ENCODE data around the gene C1QTNF5.

The C1QTNF5 gene

DNA sequence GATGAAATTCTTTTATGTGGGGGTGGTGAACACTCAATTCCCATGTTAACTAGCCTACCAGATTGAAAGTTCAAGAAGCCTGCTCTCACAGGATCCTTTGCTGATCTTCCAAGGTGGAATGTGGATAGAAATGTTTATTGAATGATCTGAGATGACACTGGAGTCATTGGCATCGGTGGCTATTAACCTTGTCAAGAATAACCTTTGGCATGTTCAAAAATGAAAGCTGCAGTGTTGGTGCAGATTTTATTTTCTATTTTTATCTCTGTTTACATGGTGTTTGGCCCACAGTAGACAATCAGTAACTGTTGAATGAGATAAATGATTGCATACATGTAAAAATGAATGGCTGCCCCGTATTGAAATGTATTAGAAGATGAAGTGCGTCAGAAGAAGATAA is 42.7 kb downstream of the C1QTNF5 start:
- no peaks in the 10 kb centered on the region for H3K4me1 ChIP-seq (ENCODE audit: insufficient read depth, low read length)
- peaks cover 34% of the 10 kb centered on the region for H3K36me3 ChIP-seq (ENCODE audit: insufficient read depth, low read length)
- no peak overlapping the region for H3K9ac ChIP-seq (ENCODE audit: low read depth, low read length)
- H3K9me3 ChIP-seq (ENCODE audit: control insufficient read depth, insufficient read depth, low read length): no peaks in the 10 kb centered on the region

DNA sequence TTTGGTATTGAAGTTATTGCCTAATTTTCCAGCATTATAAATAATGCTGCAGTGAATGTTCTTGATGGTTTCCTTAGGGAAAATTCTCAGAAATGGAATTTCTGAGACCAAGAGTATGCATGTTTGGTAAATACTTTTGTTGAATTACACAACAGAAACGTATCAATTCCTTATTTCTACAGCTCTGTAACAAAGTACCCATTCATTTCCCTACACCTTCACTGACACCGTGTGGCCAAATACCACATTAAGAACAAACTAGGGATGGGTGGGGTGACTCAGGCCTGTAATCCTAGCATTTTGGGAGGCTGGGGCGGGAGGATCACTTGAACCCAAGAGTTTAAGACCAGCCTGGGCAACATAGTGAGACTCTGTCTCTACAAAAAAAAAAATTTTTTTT is 45.5 kb downstream of the C1QTNF5 start:
- Histone ChIP-seq H3K9ac (ENCODE audit: low read depth, low read length) (no peak overlapping the region), H3K9me3 (ENCODE audit: control insufficient read depth, insufficient read depth, low read length) (no peaks in the 10 kb centered on the region), H3K36me3 (ENCODE audit: insufficient read depth, low read length) (peaks cover 18% of the 10 kb centered on the region), H3K4me1 (ENCODE audit: insufficient read depth, low read length) (no peaks in the 10 kb centered on the region)

DNA sequence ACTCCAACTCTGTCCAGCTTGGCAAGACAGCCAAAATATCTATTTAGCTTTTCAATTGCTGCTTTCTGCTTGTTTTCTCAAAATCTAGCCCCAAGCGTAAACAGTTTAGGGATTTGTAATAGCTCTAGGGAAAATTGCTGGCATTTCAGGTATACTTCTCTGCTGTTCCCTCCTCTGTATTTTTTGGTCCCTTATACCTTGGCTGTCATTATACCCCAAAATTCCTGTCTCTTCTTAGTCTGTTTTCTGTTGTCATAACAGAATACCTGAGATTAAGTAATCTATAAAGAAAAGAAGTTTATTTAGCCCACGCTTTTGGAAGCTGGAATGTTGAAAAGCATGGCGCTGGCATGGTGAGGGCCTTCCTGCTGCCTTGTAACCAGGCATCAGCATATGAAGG is 47.2 kb downstream of the C1QTNF5 start:
- H3K9me3 ChIP-seq (ENCODE audit: control insufficient read depth, insufficient read depth, low read length): no peaks in the 10 kb centered on the region
- no peak overlapping the region for H3K9ac ChIP-seq (ENCODE audit: low read depth, low read length)
- H3K36me3 ChIP-seq (ENCODE audit: insufficient read depth, low read length): peaks cover 15% of the 10 kb centered on the region
- H3K4me1 ChIP-seq (ENCODE audit: insufficient read depth, low read length): no peaks in the 10 kb centered on the region

DNA sequence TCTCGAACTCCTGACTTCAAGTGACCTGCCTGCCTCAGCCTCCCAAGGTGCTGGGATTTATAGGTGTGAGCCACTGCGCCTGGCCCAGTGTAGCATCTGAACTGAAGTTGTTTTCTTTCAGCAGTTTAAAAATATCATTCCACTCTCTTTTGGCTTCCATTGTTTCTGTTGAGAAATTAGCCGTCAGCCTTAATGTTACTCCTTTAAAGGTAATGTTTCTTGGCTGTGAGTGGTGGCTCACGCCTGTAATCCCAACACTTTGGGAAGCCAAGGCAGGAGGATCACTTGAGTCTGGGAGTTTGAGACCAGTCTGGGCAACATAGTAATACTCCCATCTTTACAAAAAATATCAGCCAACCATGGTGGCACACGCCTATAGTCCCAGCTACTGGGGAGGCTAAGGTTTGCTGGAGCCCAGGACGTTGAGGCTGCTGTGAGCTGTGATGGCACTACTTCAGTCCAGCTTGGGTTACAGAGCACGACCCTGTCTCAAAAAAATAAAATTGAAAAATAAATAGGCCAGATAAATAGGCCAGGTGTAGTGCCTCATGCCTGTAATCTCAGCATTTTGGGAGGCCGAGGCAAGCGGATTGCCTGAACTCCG is 49.7 kb downstream of the C1QTNF5 start:
- H3K4me1 ChIP-seq (ENCODE audit: insufficient read depth, low read length): no peaks in the 10 kb centered on the region
- H3K36me3 ChIP-seq (ENCODE audit: insufficient read depth, low read length): peaks cover 13% of the 10 kb centered on the region
- no peaks in the 10 kb centered on the region for H3K9me3 ChIP-seq (ENCODE audit: control insufficient read depth, insufficient read depth, low read length)
- no peak overlapping the region for H3K9ac ChIP-seq (ENCODE audit: low read depth, low read length)

All from ES-I3 (cell line).